ENCODE data around the gene C16orf90.
"Not testable (repeated sequence)": the region's sequence is repeated elsewhere in the genome, so short reads cannot be mapped to it uniquely, and the experiment has no call there.

C16orf90 gene

DNA sequence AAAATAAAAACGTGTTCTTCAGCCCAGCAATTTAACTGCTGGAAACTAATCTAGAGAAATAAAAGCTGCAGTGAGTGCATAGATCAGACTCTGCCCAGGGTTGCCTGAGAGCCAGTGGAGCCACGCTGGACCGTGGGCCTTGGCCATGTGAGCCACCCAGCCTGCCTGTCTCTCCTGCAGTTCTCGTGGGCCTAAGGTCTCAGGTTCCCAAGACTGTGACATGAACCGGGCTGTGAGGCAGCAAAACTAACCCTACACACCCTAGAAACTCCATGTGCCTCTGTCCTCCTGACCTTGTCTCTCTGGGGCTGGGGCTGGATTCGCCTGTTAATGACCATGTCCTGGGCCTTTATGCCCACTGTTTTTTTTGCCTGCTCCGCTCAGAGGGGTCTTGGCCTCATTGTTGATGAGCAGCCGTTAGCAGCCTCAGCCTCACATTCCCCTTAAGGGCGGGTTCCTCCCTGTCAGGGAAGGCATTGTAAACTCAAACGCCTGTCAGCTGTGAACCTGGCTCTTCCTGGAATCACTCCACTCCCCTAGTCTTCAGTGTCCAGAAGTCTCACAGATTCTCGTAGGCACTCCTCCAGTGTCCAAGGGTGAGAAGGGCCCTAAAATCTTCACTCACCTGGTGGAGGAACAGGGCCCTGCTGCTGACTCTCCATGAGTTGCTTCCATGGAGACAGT, 16.9 kb downstream of the C16orf90 start:
- TF ChIP-seq PPARA (CRISPR knock-in tag; IDR thresholded peaks at IDR 0.05; ENCODE audit: borderline replicate concordance) (no peak), ARNTL (CRISPR knock-in tag; IDR thresholded peaks at IDR 0.05; ENCODE audit: borderline replicate concordance, low read depth) (no peak), ZNF565 (CRISPR knock-in tag; conservative IDR thresholded peaks at IDR 0.05; ENCODE audit: low read depth) (no peak), ZNF8 (CRISPR knock-in tag; IDR thresholded peaks at IDR 0.05) (no peak), ESRRG (CRISPR knock-in tag; IDR thresholded peaks at IDR 0.05) (no peak), ZFP30 (CRISPR knock-in tag; IDR thresholded peaks at IDR 0.05) (no peak), GLIS3 (CRISPR knock-in tag; IDR thresholded peaks at IDR 0.05) (no peak), TOX (CRISPR knock-in tag; IDR thresholded peaks at IDR 0.05; ENCODE audit: borderline replicate concordance) (no peak), TCF4 (CRISPR knock-in tag; IDR thresholded peaks at IDR 0.05; ENCODE audit: borderline replicate concordance) (no peak), SNAI2 (CRISPR knock-in tag; IDR thresholded peaks at IDR 0.05) (no peak), ISL1 (CRISPR knock-in tag; IDR thresholded peaks at IDR 0.05) (no peak), BACH2 (CRISPR knock-in tag; IDR thresholded peaks at IDR 0.05; ENCODE audit: borderline replicate concordance) (no peak), OSR1 (CRISPR knock-in tag; IDR thresholded peaks at IDR 0.05) (no peak), CREB5 (CRISPR knock-in tag; IDR thresholded peaks at IDR 0.05; ENCODE audit: low read depth) (no peak), ZFP3 (CRISPR knock-in tag; IDR thresholded peaks at IDR 0.05) (no peak)
- TF ChIP-seq, protein P1, sequence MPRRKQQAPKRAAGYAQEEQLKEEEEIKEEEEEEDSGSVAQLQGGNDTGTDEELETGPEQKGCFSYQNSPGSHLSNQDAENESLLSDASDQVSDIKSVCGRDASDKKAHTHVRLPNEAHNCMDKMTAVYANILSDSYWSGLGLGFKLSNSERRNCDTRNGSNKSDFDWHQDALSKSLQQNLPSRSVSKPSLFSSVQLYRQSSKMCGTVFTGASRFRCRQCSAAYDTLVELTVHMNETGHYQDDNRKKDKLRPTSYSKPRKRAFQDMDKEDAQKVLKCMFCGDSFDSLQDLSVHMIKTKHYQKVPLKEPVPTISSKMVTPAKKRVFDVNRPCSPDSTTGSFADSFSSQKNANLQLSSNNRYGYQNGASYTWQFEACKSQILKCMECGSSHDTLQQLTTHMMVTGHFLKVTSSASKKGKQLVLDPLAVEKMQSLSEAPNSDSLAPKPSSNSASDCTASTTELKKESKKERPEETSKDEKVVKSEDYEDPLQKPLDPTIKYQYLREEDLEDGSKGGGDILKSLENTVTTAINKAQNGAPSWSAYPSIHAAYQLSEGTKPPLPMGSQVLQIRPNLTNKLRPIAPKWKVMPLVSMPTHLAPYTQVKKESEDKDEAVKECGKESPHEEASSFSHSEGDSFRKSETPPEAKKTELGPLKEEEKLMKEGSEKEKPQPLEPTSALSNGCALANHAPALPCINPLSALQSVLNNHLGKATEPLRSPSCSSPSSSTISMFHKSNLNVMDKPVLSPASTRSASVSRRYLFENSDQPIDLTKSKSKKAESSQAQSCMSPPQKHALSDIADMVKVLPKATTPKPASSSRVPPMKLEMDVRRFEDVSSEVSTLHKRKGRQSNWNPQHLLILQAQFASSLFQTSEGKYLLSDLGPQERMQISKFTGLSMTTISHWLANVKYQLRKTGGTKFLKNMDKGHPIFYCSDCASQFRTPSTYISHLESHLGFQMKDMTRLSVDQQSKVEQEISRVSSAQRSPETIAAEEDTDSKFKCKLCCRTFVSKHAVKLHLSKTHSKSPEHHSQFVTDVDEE (CRISPR knock-in tag; IDR thresholded peaks at IDR 0.05) = no peak
- TF ChIP-seq, protein P2, sequence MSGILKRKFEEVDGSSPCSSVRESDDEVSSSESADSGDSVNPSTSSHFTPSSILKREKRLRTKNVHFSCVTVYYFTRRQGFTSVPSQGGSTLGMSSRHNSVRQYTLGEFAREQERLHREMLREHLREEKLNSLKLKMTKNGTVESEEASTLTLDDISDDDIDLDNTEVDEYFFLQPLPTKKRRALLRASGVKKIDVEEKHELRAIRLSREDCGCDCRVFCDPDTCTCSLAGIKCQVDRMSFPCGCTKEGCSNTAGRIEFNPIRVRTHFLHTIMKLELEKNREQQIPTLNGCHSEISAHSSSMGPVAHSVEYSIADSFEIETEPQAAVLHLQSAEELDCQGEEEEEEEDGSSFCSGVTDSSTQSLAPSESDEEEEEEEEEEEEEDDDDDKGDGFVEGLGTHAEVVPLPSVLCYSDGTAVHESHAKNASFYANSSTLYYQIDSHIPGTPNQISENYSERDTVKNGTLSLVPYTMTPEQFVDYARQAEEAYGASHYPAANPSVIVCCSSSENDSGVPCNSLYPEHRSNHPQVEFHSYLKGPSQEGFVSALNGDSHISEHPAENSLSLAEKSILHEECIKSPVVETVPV (CRISPR knock-in tag; IDR thresholded peaks at IDR 0.05) = no peak
- no peak for ATAC-seq

GRCh38 chr16:3476409-3476808, 18.9 kb downstream of the C16orf90 start:
- TF ChIP-seq SNAI2 (CRISPR knock-in tag; IDR thresholded peaks at IDR 0.05) (no peak), CREB5 (CRISPR knock-in tag; IDR thresholded peaks at IDR 0.05; ENCODE audit: low read depth) (no peak), ESRRG (CRISPR knock-in tag; IDR thresholded peaks at IDR 0.05) (no peak), TOX (CRISPR knock-in tag; IDR thresholded peaks at IDR 0.05; ENCODE audit: borderline replicate concordance) (no peak), TCF4 (CRISPR knock-in tag; IDR thresholded peaks at IDR 0.05; ENCODE audit: borderline replicate concordance) (no peak), ISL1 (CRISPR knock-in tag; IDR thresholded peaks at IDR 0.05) (no peak), CSDC2 (CRISPR knock-in tag; IDR thresholded peaks at IDR 0.05) (no peak), ZC3H10 (CRISPR knock-in tag; IDR thresholded peaks at IDR 0.05) (no peak)
- ATAC-seq = no peak

DNA sequence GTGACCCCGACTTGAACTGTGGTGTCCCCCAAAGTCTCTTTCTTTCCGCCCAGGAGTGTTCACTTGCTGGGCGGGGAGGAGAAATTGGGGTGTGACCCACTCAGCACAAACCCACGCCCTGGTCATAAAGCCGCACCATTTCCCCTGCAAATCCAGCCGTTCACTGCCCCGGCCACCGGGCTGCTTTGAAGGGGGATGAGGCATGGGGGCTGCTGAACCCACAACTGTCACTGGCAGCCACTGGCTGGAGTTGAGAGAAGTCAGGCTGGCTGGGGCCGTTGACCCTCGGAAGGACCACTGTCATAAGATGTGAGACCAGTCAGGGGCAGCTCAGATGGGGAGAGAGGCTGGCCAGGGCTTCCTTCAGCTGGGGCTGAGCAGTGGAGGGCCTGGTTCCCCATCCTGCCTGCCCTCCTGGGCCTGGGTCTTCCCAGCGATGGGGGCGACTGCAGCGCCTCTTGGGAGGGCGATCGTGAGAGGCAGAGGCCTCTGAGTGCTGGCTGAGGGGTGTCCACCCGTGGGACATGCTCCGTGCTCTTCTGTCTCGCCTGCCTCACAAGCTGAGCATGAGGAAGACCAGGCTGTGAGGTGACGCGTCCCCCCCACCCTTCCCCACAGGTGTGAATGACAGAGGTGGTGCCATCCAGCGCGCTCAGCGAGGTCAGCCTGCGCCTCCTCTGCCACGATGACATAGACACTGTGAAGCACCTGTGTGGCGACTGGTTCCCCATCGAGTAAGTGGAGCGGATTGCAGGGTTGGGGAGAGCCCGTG, 19.5 kb downstream of the C16orf90 start:
- ATAC-seq = no peak
- TF ChIP-seq ZNF565 (CRISPR knock-in tag; conservative IDR thresholded peaks at IDR 0.05; ENCODE audit: low read depth) = no peak
- TF ChIP-seq TCF4 (CRISPR knock-in tag; IDR thresholded peaks at IDR 0.05; ENCODE audit: borderline replicate concordance) = no peak
- no peak for TF ChIP-seq BACH2 (CRISPR knock-in tag; IDR thresholded peaks at IDR 0.05; ENCODE audit: borderline replicate concordance)
- no peak for TF ChIP-seq ZC3H10 (CRISPR knock-in tag; IDR thresholded peaks at IDR 0.05)
- no peak for TF ChIP-seq CSDC2 (CRISPR knock-in tag; IDR thresholded peaks at IDR 0.05)

DNA sequence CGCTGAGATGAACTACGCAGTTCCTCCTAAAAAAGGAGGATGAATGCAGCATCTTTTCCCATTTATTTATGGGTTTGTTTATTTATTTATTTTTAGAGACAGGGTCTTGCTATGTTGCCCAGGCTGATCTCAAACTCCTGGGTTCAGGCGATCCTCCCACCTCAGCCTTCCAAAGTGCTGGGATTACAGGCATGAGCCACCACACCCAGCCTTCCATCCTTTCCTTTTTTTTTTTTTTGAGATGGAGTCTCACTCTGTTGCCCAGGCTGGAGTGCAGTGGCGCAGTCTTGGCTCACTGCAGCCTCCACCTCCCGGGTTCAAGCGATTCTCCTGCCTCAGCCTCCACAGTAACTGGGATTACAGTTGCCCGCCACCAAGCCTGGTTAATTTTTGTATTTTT, 20.4 kb downstream of the C16orf90 start:
- ATAC-seq = not testable (repeated sequence)
